ENCODE results near the gene NRTN.

The NRTN gene

DNA sequence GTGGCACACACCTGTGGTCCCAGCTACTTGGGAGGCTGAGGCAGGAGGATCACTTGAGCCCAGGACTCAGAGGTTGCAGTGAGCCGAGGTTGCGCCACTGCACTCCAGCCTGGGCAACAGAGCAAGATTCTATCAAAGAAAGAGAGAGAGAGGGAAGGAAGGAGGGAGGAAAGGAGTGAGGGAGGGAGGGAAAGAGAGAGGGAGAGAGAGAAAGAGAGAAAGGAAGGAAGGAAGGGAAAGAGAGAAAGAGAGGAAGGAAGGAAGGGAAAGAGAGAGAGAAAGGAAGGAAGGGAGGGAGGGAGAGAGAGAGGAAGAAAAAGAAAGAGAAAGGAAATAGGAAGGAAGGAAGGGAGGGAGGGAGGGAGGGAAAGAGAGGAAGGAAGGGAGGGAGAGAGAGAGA, 12.4 kb downstream of the NRTN start:
- no peak for DNase-seq

- DNase-seq: no peak
These were observed 13.7 kb downstream of the NRTN start for GRCh38 chr19:5818594-5818993.

DNA sequence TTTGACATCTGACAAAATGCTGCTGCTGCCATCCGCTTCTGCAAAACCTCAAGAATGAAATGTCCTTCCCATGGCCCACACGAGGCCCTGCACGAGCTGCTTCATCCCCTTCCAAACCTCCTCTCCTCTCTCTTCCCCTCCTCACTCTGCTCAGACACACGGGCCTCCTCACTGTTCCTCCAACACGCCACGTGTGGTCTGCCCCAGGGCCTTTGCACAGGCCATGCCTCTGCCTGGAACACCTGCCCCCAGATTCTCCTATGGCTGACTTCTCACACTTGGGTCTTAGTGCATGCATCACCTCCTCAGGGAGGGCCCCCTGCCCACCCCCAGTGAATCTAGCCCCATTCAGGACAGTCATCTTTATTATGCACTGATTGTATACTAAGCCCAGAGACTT, 15.9 kb downstream of the NRTN start:
- no peak for DNase-seq

DNA sequence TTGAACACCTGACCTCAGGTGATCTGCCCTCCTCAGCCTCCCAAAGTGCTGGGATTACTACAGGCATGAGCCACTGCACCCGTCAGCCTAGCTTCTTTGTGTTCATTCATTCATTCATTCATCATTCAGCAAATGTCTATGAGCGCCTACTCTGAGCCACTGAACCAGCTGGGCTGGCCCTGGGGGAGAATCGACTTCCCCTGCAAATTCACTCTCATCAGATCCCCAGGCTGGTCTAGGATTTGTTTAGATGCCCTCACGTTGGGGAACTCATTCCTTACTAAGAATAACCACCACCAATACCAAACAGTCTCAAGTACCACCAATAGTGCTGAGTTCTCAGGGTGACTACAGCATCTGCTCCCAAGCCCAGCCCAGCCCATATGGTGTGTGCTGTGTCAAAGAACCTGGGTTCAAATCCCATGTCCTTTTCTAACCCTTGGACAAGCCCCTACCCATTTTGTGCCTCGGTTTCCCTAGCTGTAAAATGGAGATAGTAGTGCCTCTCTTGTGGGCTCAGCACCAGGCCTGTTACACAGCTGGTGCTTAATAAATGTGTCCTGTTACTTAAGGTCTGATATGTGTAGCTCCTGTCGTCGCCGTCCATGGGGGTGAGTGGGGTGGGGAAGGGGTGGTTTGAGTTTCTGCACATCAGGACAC, 16.8 kb downstream of the NRTN start:
- no peak for DNase-seq

GRCh38 chr19:5822181-5822844, 17.4 kb downstream of the NRTN start:
- no peak for DNase-seq

DNA sequence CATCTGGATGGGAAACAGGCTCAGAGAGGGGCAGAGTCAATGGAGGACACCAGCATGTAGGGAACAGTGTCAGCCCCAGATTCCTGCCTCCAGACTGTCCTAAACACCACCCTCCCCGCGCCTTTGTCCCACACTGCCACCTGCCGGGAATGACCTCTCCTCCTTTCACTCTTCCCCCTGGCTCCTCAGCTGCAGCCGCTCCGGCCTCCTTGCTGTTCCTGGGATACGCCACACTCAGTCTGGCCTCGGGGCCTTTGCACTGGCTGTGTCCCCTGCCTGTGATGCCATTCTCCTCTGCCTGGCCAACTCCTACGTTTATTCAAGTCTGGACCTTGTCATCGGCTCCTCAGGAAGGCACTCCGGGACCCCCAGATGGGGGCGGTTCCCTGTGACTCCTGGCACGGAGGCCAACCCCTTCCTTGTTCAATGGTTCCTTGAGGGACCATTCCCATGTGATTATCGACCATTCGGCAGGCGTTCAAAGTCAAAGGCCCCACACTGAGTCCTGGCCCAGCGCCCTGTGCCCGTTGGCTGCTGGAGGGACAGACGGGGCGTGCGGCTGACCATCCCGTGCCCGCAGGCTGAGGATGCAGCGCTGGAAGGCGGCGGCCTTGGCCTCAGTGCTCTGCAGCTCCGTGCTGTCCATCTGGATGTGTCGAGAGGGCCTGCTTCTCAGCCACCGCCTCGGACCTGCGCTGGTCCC, 18.9 kb downstream of the NRTN start:
- DNase-seq: no peak

DNA sequence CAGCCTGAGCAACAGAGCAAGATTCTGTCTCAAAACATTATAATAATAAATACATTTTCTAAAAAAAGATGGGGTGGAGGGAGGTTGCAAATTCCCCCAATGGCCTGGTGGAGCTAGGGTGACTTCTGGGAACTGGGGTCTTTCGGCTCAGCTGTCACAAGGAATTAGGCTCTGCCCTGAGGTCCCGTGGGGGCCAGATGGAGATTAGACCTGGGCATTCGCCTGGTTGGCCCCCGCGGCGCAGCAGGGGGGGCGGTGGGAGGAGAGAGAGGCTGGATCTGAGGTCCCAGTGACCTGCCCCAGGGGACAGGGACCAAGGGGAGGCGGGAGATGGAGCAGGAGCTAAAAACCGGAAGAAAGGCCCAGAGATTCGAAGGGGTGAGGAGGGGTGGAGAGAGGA, 19.9 kb downstream of the NRTN start:
- DNase-seq: no peak

GRCh38 chr19:5825178-5825577, 20.3 kb downstream of the NRTN start:
- no peak for DNase-seq

DNA sequence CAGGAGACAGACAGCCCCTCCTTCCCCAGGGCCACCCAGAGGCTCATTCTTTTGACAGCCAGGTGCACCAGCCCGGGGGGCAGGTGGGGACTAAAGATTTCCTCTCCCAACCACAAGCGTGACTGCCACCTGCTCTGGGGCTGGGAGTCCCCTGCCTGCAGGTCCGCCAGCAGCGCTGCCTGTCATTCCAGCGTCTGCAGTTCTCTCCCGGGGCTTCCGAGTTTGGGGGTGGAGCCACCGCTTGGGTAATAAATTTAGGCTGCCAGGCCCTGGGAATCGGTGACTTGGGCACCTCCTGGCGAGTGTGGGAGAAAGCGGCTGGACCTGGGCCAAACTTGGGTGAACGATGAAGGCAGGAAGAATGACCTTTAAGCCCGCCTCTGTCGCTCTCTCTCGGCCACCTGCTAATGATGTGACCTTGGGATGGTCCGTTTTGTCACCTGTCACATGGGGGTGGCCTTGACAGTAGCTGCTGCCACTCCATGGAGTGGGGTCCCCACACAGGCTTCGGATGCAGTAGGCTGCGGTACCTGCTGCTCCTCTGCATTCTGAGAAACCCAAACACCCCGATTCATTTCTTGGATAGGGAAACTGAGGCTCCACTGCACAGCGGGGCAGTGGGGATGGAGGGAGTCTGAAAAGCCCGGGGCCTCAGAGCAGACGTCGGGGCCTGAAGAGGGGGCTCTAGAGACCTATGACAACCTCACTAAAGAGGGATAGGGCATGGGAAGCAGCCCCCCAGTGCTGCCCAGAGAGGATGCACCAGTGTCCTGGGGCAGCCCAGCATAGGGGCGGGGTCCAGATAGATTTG, 21.9 kb downstream of the NRTN start:
- DNase-seq: no peak

- no peak for DNase-seq
These were observed 22.5 kb downstream of the NRTN start for GRCh38 chr19:5827342-5827890.

DNA sequence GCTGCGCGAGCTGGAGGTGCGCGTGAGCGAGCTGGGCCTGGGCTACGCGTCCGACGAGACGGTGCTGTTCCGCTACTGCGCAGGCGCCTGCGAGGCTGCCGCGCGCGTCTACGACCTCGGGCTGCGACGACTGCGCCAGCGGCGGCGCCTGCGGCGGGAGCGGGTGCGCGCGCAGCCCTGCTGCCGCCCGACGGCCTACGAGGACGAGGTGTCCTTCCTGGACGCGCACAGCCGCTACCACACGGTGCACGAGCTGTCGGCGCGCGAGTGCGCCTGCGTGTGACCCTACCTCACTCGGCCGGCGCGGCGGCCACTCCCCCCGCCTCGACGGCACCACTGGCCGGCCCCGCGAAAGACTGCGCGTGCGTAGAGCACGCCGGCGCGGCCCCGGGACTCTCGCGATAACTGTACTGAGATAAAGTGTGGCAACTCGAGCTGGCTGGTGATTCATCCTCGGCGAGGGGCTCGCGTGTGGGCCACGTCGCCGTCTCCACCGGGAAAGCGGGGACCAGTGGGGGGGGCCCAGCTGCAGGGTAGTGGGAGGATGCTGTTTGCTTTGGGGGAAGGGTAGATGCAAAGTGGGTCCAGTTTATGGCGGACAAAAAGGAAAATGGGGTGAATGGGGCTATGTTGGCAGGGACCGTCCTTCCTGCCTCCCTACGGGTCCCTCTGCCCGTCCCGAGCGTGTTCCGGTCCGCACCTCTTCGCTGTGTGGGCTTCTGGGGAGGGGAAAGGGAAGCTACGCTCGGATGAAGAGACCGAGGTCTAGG, 23.2 kb downstream of the NRTN start:
- DNase-seq: peak; percentile 85

- no peak for DNase-seq
These were observed 24.0 kb downstream of the NRTN start for GRCh38 chr19:5828661-5829566.

DNA sequence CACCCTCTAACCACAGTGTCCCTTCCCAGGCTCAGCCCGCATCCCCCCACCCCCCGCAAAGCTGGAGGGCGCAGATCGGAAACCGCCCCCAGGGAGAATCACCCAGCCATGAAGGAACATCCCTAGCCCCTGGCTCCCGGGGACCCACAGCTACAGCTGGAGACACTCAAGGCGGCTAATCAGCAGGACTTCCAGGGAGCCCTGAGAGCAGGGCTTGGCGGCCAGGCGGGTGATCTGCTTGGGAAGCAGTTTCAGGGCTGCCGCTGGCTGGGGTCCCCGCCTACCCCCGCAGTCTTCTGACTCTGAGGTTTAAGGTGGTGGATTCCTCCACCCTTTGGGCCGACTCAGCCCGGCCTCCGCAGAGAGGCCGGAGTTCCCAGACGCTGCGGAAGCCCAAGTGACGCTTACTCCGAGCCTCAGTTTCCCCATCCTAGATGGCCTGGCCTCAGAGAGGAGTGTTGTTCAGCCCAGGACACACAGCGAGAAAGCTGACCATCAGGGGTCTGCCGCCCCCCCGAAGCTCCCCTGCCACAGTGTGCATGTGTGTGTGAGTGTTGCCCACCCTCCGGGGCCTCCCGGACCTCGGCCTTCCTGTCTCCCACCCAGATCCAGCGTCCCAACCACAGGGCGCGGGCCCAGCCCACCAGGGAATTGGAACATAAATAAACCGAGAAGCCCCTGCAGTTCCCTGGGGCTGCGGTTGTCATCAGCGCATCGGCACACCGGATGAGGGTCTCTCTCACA, 24.9 kb downstream of the NRTN start:
- DNase-seq: no peak

GRCh38 chr19:5831159-5831558, 26.3 kb downstream of the NRTN start:
- no peak for DNase-seq

GRCh38 chr19:5832061-5832460, 27.2 kb downstream of the NRTN start:
- DNase-seq: no peak

DNA sequence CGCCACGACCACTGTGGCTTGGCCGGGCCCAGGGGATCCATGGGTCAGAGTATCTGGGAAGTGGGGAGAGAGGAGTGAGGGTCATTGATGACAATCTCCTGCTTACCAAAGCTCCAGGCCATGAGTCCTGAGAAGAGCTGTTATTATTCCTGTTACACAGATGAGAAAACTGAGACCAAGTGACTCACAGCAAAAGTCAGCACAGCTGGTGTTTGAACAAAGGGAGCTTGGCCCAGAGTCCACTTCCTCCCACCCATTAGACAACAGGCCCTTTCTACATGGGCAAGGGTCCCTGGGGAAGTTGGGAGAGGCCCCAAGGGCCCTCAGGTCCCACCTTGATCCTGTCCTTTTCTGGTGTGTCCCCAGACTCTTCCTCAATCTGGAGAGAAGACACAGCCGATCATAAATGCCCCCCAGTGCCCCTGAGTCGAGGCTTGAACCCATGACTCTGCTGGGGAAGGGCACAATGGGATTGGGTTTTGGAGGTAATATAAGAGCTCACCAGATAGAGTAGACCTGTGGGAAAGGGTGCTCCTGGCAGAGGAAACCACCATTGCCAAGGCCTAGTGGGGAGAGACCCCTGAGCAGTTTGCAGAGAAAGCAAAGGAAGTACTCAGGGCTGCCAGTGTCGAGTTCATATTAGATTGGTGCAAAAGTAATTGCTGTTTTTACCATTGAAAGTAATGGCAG, 27.8 kb downstream of the NRTN start:
- DNase-seq: no peak

- DNase-seq: no peak
These were observed 33.0 kb downstream of the NRTN start for GRCh38 chr19:5837761-5838352.

GRCh38 chr19:5838353-5839064, 33.6 kb downstream of the NRTN start:
- no peak for DNase-seq

All from effector CD4-positive, alpha-beta T cell (primary cell).